ENCODE measurements around the gene FUT6.
"Not testable (repeated sequence)": the region's sequence is repeated elsewhere in the genome, so short reads cannot be mapped to it uniquely, and the experiment has no call there.

FUT6 gene

GRCh38 chr19:5839065-5840017 is at the start of gene FUT6:
Gene FUT6, minus strand, starts transcription at chr19:5839702. Its CDS starts 7,135 bp downstream, at chr19:5832567.
- no peak for DNase-seq (ENCODE audit: low read depth)

GRCh38 chr19:5884065-5884811 is 44.7 kb upstream of the FUT6 start:
- not testable (repeated sequence) for DNase-seq (ENCODE audit: low read depth)

- DNase-seq (ENCODE audit: low read depth) = not testable (repeated sequence)
These were observed 43.8 kb upstream of the FUT6 start for GRCh38 chr19:5883157-5883873.

- DNase-seq (ENCODE audit: low read depth) = no peak
These were observed 43.0 kb upstream of the FUT6 start for GRCh38 chr19:5882421-5882968.

GRCh38 chr19:5881543-5882299 is 42.2 kb upstream of the FUT6 start:
- DNase-seq (ENCODE audit: low read depth) = no peak

- no peak for DNase-seq (ENCODE audit: low read depth)
These were observed 41.1 kb upstream of the FUT6 start for GRCh38 chr19:5880604-5881078.

- DNase-seq (ENCODE audit: low read depth) = no peak
These were observed 40.7 kb upstream of the FUT6 start for GRCh38 chr19:5880196-5880595.

GRCh38 chr19:5877882-5878281 is 38.4 kb upstream of the FUT6 start:
- DNase-seq (ENCODE audit: low read depth) = no peak

- DNase-seq (ENCODE audit: low read depth) = no peak
These were observed 37.9 kb upstream of the FUT6 start for GRCh38 chr19:5877427-5877826.

GRCh38 chr19:5874496-5874895 is 35.0 kb upstream of the FUT6 start:
- DNase-seq (ENCODE audit: low read depth) = not testable (repeated sequence)

- no peak for DNase-seq (ENCODE audit: low read depth)
These were observed 34.2 kb upstream of the FUT6 start for GRCh38 chr19:5873617-5874199.

GRCh38 chr19:5870986-5871394 is 31.5 kb upstream of the FUT6 start:
- no peak for DNase-seq (ENCODE audit: low read depth)

GRCh38 chr19:5867201-5868136 is 28.0 kb upstream of the FUT6 start:
- no peak for DNase-seq (ENCODE audit: low read depth)

- DNase-seq (ENCODE audit: low read depth) = no peak
These were observed 26.3 kb upstream of the FUT6 start for GRCh38 chr19:5865772-5866171.

- DNase-seq (ENCODE audit: low read depth) = no peak
These were observed 25.4 kb upstream of the FUT6 start for GRCh38 chr19:5864725-5865486.

GRCh38 chr19:5864013-5864720 is 24.7 kb upstream of the FUT6 start:
- no peak for DNase-seq (ENCODE audit: low read depth)

GRCh38 chr19:5863030-5863665 is 23.6 kb upstream of the FUT6 start:
- DNase-seq (ENCODE audit: low read depth) = no peak

All from stimulated activated CD8-positive, alpha-beta memory T cell treated with anti-CD3 and anti-CD28 coated beads, Interleukin-12 subunit alpha, Interleukin-12 subunit beta, amount 100 ng/mL, for 1 hour (primary cell).